ENCODE data around the gene TJP2.

The TJP2 gene

DNA sequence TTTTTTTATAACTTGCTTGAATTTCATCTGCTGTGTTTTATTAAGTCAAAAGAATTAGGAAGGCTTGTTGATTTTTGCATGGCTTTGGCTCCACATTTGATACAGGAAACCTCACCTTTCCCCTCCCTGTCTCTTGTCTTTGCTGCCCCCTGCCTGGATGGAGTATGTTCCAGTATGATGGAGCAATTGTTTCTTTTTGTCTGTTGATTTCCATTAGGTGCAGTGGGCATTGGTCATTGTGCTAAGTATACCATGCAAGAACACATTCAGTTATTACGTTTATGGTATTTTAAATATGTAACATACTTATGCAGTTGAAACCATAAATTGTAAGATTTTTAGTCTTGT is 19.6 kb downstream of the TJP2 start:
- no peak for FAIRE-seq

- no peak for FAIRE-seq
Observed at GRCh38 chr9:69194702-69195418, 20.8 kb downstream of the TJP2 start.

GRCh38 chr9:69195668-69196067 is 21.6 kb downstream of the TJP2 start:
- no peak for FAIRE-seq

- no peak for FAIRE-seq
Observed at GRCh38 chr9:69197687-69198086, 23.6 kb downstream of the TJP2 start.

DNA sequence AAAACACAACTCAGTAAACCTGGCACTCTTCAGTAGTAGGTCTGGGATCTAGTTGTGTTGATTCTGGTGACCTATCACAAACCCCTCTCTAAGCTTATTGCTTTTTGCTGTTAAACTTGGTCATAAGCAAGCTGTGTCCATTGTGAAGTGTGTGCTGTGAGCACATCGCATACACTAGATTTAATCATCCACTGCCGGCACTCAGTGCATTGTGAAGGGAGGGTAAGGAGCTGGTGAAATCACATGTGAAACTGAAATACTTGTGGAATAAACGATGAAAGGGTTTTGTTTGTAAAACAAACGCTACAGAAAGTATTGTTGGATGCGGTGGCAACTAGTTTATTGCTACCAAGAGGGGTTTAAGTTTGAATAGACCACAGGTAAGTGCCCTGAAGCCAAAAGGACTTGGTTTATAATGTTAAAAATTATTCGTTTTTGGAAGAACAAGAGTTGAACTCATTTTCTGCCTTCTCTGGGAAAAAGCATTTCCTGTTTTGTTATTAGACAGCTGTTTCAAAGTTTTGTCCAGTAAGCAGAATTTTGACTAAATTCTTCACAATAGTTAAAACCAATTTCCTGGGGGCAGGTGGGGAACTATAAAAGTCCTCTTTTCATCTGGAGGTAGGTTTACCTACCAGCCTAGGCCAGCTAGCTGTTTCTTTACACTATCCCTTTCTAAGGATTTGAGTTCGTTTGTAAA is 24.6 kb downstream of the TJP2 start:
- FAIRE-seq, result no peak

DNA sequence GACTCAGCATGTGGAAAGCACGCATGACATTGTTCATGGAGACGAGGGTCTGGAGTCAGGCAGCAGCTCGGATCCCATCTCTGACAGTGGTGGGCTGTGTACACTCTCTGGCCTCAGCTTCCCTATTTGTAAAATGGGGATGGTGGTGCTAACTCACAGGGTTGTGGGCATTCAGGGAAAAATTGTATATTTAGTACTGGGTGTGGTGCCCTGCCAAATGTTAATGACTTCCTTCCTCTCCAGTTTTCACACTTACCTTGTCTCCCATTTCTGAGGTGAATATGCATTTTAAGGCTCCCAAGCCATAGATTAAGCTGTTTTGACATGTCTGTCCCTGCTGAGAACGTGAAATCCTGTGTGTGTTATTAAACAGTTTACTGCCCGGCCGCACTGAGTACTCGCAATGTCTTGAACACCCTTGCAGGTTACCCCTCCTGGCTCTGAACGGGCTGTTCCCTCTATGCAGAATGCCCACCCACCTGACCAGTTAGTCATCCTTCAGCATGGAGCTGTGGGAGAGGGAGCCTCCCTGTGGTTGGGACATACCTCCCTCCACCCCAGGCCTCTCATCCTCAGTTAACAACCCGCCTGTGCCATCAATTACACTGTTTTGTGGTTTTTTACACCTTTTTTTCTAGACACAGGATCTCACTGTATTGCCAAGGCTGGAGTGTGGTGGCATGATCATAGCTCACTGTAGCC is 25.8 kb downstream of the TJP2 start:
- FAIRE-seq, result no peak

DNA sequence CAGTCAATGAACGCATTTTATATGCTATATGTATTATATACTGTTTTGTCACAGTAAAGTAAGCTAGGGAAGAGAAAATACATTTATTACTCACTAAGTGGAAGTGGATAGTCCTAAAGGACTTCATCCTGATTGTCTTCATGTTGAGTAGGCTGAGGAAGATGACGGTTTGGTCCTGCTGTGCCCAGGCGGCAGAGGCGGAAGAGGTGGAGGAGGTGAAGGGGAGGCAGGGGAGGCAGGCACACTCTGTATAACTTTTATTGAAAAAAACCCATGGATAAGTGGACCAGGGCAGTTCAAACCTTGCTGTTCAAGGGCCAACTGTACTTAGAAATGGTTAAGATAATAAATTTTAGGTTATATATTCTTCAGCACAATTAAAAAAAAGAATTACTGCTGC is 28.5 kb downstream of the TJP2 start:
- FAIRE-seq, result no peak

DNA sequence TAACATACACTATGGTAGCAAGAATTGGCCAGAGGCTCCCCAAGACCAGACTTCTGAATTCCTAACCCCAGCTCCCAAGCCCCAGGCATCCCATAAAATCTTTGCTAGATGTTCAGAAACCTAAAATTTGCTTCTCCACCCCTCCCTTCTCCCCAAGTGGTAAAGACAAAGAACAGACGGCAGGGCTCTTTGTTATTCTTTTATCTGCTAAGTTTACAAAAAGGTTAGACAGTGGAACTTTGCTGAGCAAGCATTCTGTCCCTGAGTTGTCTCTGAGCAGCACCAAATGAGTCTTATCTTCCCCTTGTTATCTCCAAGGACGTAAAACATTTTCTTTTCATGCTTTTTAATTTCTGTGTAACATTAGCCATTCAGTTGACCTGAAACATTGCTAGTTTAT is 30.2 kb downstream of the TJP2 start:
- FAIRE-seq, result no peak

GRCh38 chr9:69204849-69205248 is 30.8 kb downstream of the TJP2 start:
- no peak for FAIRE-seq

DNA sequence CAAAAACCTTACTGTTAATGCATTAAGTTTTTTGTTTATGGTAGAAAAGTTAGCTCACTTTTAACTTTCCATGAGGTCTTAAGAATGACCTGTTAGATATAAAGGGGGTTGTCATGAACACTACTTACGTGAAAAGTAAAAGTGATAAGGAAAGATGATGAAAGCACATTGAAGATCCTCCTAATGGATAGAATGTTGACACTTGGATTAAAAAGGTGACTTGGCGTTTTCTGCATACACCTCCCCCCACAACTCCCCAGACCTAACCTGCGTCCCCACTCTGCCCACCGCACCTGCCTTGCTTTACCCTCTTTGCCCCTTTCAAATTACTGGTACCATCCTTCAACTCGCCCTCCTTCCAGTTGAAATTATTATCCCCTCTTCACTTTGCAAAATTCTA is 32.0 kb downstream of the TJP2 start:
- FAIRE-seq, result no peak

GRCh38 chr9:69207503-69207902 is 33.4 kb downstream of the TJP2 start:
- no peak for FAIRE-seq

DNA sequence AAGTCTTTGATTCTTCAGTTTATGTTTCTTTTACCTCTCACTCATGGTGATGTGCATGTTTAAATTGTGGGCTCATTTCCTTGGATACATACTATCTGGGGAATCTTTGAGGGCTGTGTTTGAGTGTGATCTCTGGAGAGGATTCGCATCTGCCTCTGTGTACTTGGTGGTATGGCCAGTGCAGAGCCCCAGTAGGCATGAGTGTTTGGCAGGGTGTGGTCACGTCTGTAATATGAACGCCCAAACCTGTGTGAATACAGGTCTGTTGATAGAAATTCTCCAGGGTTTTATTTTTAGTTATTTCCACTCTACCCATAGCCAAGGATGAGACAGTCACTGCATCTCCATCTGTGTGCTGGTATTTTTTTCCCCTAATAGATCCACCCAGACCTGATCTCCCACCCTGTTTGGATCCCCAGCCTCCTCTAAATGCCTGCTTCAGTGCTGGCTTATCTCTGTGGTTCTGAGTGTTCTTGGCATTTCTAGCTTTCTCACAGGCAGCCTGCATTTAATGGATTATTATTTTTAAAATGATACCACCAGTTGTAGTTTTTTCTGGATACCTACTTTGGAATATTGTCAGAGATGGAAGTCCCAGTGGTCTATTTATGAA is 37.5 kb downstream of the TJP2 start:
- no peak for FAIRE-seq

DNA sequence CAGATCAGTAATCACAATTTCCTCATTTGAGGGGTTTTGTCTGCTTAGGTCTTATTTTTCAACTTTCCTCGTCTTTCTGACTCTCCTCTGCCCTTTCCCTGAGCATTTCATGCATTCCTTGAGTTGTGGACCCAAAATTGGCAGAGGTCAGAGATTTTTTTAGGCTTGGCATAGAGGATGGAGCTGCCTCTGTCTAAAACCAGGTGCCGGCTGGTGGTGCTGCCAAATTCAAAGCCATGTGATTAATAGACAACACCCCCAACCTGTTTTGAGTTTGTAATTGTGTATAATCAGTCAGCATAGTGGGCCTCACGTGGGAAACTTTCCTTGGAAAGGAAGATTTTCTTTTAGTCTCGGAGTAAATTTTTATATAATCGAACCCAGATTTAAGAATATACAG is 39.6 kb downstream of the TJP2 start:
- no peak for FAIRE-seq

DNA sequence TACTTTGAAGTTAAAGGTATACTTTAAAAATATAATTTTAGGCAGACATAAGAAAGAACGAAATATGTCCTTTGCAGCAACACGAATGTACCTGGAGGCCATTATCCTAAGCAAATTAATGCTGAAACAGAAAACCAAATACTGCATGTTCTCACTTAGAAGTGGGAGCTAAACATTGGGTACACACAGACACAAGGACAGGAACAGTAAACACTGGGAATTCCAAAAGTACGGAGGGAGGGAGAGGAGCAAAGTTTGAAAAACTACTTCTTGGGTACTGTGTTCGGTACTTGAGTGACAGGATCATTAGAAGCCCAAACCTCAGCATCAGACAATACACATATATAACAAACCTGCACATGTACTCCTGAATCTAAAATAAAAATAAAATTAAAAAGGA is 40.9 kb downstream of the TJP2 start:
- no peak for FAIRE-seq

DNA sequence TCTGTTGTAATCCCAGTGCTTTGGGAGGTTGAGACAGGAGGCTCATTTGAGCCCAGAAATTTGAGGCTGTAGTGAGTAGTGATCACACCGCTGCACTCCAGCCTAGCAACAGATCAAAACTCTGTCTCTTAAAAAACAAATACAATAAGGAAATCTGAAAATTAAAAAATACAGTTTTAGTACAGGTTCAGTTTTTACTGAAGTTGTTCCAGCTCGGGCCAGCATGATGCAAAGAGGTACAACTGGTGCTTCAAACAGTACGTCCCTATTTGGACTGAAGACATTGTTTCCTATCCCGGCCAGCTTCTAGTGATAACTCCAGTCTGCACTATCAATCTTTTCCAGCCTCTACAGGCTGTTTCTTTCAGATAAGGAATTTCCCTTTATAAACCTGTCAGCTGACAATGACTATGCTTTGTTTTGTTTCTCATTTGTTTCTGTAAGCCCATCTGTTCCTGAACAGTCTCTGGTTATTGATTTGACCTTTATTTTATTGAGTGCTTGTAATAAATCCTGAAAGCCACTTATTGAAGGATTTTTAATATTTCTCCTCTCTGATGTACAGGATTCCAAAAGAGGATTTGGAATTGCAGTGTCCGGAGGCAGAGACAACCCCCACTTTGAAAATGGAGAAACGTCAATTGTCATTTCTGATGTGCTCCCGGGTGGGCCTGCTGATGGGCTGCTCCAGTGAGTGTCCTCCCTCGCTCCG is 41.9 kb downstream of the TJP2 start:
- no peak for FAIRE-seq

DNA sequence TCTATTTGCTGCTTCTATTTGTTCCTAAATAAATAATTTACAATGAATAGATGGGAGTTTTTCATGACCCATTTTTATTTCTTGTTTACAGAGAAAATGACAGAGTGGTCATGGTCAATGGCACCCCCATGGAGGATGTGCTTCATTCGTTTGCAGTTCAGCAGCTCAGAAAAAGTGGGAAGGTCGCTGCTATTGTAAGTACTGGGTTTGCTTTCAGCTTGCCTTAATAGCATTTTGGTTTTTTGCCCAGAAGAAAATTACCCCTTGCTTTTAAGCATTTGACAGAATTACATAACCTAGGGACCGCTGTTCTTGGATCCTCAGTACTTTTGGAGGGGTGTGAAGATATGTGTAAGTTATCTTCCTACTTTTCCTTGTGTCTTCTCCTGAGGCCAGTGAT is 44.1 kb downstream of the TJP2 start:
- no peak for FAIRE-seq

DNA sequence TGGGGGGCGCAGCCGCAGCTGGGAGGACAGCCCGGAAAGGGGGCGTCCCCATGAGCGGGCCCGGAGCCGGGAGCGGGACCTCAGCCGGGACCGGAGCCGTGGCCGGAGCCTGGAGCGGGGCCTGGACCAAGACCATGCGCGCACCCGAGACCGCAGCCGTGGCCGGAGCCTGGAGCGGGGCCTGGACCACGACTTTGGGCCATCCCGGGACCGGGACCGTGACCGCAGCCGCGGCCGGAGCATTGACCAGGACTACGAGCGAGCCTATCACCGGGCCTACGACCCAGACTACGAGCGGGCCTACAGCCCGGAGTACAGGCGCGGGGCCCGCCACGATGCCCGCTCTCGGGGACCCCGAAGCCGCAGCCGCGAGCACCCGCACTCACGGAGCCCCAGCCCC is 47.0 kb downstream of the TJP2 start:
- FAIRE-seq, result no peak

GRCh38 chr9:69222970-69223369 is 48.9 kb downstream of the TJP2 start:
- no peak for FAIRE-seq

DNA sequence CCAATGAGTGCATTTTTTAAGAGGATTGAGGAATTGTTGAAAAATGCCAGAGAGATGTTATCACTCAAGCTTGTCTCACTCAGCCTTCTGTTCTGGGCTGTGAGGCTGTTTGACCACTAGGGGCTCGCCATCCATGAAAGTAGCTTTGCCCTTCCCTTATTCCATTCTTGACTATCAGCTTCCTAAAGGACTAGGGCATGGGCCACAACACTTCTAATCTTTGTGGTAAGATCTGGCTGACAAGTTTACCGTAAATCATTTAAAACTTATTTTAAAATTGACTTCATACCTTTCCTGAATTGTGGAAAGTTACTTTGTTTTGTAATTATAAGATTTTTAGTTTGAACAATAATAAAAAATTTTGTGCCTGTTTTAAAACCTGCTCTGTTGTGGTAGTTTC is 49.5 kb downstream of the TJP2 start:
- FAIRE-seq, result peak; percentile 83

DNA sequence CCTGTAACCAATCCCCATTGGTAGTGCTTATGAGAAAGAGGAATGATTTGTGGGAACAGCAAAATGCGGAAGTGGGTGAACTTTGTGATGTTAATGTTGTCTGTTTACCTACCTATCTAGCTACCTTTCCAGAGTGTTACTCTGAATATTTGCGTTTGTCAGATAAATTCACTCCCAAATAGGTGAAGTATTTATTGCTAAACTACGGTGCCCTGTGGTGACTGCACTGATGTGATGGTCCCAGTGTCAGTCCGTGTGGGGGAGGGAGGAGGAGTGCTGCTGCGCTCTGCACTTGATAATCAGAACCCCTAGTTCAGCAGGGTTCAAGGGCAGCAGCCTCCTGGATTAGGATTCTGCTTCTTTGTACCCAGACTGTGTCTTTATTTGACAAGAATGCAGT is 55.3 kb downstream of the TJP2 start:
- FAIRE-seq, result no peak

GRCh38 chr9:69232135-69232534 is 58.1 kb downstream of the TJP2 start:
- FAIRE-seq, result no peak

- no peak for FAIRE-seq
Observed at GRCh38 chr9:69234683-69235082, 60.6 kb downstream of the TJP2 start.

GRCh38 chr9:69236188-69236587 is 62.1 kb downstream of the TJP2 start:
- no peak for FAIRE-seq
